H1 (cell line): Measurements from ENCODE around the gene KLHL40.

Experiments
- EZH2 ChIP-seq: fragments of 200-600 bp; sonication (generic); IDR thresholded peaks from 2 replicates; pipeline ENCODE4 v1.7.1; 2012; ENCODE audit warnings: low read depth, mild to moderate bottlenecking, moderate library complexity, low read length, inconsistent platforms; ENCODE audit not compliant: severe bottlenecking
- JUND ChIP-seq: IDR thresholded peaks from 2 replicates; pipeline ENCODE4 v1.6.1; 2011; ENCODE audit warnings: mild to moderate bottlenecking, improper control_type of control experiment, low read length
- TF ChIP-seq, protein P1 (sequence below): fragments of 300-600 bp; sonication (generic); IDR thresholded peaks from 2 replicates; pipeline ENCODE4 v1.7.1; 2012; ENCODE audit warnings: low read length, moderate library complexity, mild to moderate bottlenecking, inconsistent platforms; ENCODE audit not compliant: insufficient replicate concordance

- TF ChIP-seq EZH2 (no peak), JUND (no peak)
- TF ChIP-seq, protein P1, sequence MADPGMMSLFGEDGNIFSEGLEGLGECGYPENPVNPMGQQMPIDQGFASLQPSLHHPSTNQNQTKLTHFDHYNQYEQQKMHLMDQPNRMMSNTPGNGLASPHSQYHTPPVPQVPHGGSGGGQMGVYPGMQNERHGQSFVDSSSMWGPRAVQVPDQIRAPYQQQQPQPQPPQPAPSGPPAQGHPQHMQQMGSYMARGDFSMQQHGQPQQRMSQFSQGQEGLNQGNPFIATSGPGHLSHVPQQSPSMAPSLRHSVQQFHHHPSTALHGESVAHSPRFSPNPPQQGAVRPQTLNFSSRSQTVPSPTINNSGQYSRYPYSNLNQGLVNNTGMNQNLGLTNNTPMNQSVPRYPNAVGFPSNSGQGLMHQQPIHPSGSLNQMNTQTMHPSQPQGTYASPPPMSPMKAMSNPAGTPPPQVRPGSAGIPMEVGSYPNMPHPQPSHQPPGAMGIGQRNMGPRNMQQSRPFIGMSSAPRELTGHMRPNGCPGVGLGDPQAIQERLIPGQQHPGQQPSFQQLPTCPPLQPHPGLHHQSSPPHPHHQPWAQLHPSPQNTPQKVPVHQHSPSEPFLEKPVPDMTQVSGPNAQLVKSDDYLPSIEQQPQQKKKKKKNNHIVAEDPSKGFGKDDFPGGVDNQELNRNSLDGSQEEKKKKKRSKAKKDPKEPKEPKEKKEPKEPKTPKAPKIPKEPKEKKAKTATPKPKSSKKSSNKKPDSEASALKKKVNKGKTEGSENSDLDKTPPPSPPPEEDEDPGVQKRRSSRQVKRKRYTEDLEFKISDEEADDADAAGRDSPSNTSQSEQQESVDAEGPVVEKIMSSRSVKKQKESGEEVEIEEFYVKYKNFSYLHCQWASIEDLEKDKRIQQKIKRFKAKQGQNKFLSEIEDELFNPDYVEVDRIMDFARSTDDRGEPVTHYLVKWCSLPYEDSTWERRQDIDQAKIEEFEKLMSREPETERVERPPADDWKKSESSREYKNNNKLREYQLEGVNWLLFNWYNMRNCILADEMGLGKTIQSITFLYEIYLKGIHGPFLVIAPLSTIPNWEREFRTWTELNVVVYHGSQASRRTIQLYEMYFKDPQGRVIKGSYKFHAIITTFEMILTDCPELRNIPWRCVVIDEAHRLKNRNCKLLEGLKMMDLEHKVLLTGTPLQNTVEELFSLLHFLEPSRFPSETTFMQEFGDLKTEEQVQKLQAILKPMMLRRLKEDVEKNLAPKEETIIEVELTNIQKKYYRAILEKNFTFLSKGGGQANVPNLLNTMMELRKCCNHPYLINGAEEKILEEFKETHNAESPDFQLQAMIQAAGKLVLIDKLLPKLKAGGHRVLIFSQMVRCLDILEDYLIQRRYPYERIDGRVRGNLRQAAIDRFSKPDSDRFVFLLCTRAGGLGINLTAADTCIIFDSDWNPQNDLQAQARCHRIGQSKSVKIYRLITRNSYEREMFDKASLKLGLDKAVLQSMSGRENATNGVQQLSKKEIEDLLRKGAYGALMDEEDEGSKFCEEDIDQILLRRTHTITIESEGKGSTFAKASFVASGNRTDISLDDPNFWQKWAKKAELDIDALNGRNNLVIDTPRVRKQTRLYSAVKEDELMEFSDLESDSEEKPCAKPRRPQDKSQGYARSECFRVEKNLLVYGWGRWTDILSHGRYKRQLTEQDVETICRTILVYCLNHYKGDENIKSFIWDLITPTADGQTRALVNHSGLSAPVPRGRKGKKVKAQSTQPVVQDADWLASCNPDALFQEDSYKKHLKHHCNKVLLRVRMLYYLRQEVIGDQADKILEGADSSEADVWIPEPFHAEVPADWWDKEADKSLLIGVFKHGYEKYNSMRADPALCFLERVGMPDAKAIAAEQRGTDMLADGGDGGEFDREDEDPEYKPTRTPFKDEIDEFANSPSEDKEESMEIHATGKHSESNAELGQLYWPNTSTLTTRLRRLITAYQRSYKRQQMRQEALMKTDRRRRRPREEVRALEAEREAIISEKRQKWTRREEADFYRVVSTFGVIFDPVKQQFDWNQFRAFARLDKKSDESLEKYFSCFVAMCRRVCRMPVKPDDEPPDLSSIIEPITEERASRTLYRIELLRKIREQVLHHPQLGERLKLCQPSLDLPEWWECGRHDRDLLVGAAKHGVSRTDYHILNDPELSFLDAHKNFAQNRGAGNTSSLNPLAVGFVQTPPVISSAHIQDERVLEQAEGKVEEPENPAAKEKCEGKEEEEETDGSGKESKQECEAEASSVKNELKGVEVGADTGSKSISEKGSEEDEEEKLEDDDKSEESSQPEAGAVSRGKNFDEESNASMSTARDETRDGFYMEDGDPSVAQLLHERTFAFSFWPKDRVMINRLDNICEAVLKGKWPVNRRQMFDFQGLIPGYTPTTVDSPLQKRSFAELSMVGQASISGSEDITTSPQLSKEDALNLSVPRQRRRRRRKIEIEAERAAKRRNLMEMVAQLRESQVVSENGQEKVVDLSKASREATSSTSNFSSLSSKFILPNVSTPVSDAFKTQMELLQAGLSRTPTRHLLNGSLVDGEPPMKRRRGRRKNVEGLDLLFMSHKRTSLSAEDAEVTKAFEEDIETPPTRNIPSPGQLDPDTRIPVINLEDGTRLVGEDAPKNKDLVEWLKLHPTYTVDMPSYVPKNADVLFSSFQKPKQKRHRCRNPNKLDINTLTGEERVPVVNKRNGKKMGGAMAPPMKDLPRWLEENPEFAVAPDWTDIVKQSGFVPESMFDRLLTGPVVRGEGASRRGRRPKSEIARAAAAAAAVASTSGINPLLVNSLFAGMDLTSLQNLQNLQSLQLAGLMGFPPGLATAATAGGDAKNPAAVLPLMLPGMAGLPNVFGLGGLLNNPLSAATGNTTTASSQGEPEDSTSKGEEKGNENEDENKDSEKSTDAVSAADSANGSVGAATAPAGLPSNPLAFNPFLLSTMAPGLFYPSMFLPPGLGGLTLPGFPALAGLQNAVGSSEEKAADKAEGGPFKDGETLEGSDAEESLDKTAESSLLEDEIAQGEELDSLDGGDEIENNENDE: no peak
Observed at GRCh38 chr3:42675909-42676308, 9.4 kb upstream of the KLHL40 start.
